Measurements from ENCODE around the gene ZNF774. TPM values are rescaled to one million over a fixed set of nuclear protein-coding genes. Genes with fewer than 3 reads are reported as not detected.

Gene ZNF774
- total and polyA plus RNA-seq, 4 donors, result 1.6 to 4.9 (median 2.2) TPM

DNA sequence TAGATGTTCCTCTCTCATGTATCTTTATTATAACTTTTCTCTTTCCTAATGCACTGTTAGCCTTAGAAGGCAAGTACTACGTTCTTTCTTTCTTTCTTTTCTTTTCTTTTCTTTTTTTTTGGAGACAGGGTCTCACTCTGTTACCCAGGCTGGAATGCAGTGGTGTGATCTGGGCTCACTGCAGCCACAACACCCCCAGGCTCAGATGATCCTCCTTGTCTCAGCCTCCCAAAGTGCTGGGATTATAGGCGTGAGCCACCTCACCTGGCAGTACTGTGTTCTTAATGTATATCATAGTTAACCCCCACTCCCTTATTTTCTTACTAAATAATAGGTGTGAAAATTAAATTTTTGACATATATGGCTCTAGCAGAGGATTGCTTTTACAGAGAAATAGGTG is 59.1 kb downstream of the ZNF774 start:
- H3K27ac ChIP-seq (ENCODE audit: low read depth in 1 of 2, low read length in 1 of 2), result no peak overlapping the region
- TF ChIP-seq, protein P1, sequence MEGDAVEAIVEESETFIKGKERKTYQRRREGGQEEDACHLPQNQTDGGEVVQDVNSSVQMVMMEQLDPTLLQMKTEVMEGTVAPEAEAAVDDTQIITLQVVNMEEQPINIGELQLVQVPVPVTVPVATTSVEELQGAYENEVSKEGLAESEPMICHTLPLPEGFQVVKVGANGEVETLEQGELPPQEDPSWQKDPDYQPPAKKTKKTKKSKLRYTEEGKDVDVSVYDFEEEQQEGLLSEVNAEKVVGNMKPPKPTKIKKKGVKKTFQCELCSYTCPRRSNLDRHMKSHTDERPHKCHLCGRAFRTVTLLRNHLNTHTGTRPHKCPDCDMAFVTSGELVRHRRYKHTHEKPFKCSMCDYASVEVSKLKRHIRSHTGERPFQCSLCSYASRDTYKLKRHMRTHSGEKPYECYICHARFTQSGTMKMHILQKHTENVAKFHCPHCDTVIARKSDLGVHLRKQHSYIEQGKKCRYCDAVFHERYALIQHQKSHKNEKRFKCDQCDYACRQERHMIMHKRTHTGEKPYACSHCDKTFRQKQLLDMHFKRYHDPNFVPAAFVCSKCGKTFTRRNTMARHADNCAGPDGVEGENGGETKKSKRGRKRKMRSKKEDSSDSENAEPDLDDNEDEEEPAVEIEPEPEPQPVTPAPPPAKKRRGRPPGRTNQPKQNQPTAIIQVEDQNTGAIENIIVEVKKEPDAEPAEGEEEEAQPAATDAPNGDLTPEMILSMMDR (IDR thresholded peaks at IDR 0.05; ENCODE audit: control extremely low read depth, extremely low read depth), result no peak
- no peak for DNase-seq
- H3K9ac ChIP-seq (ENCODE audit: insufficient read depth in 1 of 2, low read length in 2 of 2), result no peak overlapping the region
- 92% methylated on average over 2 of the region's 2 CpGs for WGBS, 2 donors
- peaks cover 4 to 46% (median 10%) of the 10 kb centered on the region in 5 donors for H3K4me1 ChIP-seq (ENCODE audit: control insufficient read depth in 5 of 5, insufficient read depth in 5 of 5, low read length in 5 of 5)
- H3K9me3 ChIP-seq (ENCODE audit: control insufficient read depth in 4 of 4, insufficient read depth in 3 of 4, low read length in 3 of 4), result no peaks in the 10 kb centered on the region
- no peak for ATAC-seq (ENCODE audit: insufficient read depth, low FRiP score)
- H3K27me3 ChIP-seq (ENCODE audit: control insufficient read depth in 3 of 3, insufficient read depth in 3 of 3, low read length in 2 of 3), result no peaks in the 10 kb centered on the region
- H3K4me3 ChIP-seq, result no peak overlapping the region
- H3K36me3 ChIP-seq (ENCODE audit: control insufficient read depth in 4 of 4, insufficient read depth in 4 of 4, low read length in 4 of 4), result peaks cover 0 to 3% (median under 1%) of the 10 kb centered on the region in 4 donors

Small RNAs within 50 kb of the gene (small RNA-seq; reads per million reads assigned to genes)
- gene NDUFA3P4 (ENCODE audit: low replicate concordance), result not detected

Other genes starting within 250 kb of the ZNF774 start
- gene IDH2, start 249.8 kb upstream of the ZNF774 start, total RNA-seq, result 10 to 100 TPM; 70.8 to 85.8 TPM
- gene IDH2, start 249.8 kb upstream of the ZNF774 start, polyA plus RNA-seq, result 10 to 100 TPM; 52.0 to 73.8 TPM
- gene SEMA4B, start 151.0 kb upstream of the ZNF774 start, total RNA-seq, result 10 to 100 TPM; 59.1 to 87.5 TPM
- gene SEMA4B, start 151.0 kb upstream of the ZNF774 start, polyA plus RNA-seq, result 10 to 100 TPM; 24.0 to 80.4 TPM
- 100 to 1,000 TPM in 1 of 2 donors, 10 to 100 TPM in 1; 38.2 to 116 TPM for gene CIB1, start 118.3 kb upstream of the ZNF774 start, total RNA-seq
- 100 to 1,000 TPM; 142 to 189 TPM for gene CIB1, start 118.3 kb upstream of the ZNF774 start, polyA plus RNA-seq
- 10 to 100 TPM in 1 of 2 donors, 1 to 10 TPM in 1; 6.0 to 11.0 TPM for gene GDPGP1, start 118.1 kb upstream of the ZNF774 start, total RNA-seq
- gene GDPGP1, start 118.1 kb upstream of the ZNF774 start, polyA plus RNA-seq, result 1 to 10 TPM; 3.4 to 4.4 TPM
- 1 to 10 TPM in 1 of 2 donors, under 1 TPM in 1; 0.34 to 1.4 TPM for gene TTLL13, start 102.7 kb upstream of the ZNF774 start, total RNA-seq
- gene TTLL13, start 102.7 kb upstream of the ZNF774 start, polyA plus RNA-seq, result under 1 TPM; 0.11 to 0.12 TPM
- 10 to 100 TPM; 85.2 to 89.2 TPM for gene NGRN, start 86.6 kb upstream of the ZNF774 start, total RNA-seq
- 10 to 100 TPM; 55.2 to 57.3 TPM for gene NGRN, start 86.6 kb upstream of the ZNF774 start, polyA plus RNA-seq
- 100 to 1,000 TPM; 217 to 396 TPM for gene IQGAP1, start 36.0 kb downstream of the ZNF774 start, total RNA-seq
- gene IQGAP1, start 36.0 kb downstream of the ZNF774 start, polyA plus RNA-seq, result 100 to 1,000 TPM in 1 of 2 donors, 10 to 100 TPM in 1; 83.0 to 160 TPM
- gene CRTC3, start 177.6 kb downstream of the ZNF774 start, total RNA-seq, result 10 to 100 TPM; 42.0 to 47.9 TPM
- gene CRTC3, start 177.6 kb downstream of the ZNF774 start, polyA plus RNA-seq, result 10 to 100 TPM; 12.0 to 14.3 TPM

Data from lung (tissue), 13 donors.